MG63 (cell line): Measurements from ENCODE around the gene CXXC5. TPM values are rescaled to one million over a fixed set of nuclear protein-coding genes. Genes with fewer than 3 reads are reported as not detected.

Experiments
- DNase-seq: peaks from one replicate; pipeline ENCODE4 v3.0.0-alpha.2; 2020
- H3K27me3 ChIP-seq: fragments of 250-450 bp; sonication (Bioruptor Pico); 2 replicates; pipeline ENCODE4 v1.5.1; 2020; ENCODE audit warnings: mild to moderate bottlenecking, moderate library complexity
- H3K36me3 ChIP-seq: fragments of 250-450 bp; sonication (Bioruptor Pico); 2 replicates; pipeline ENCODE4 v1.5.1; 2020; ENCODE audit warnings: mild to moderate bottlenecking, moderate library complexity
- H3K4me3 ChIP-seq: fragments of 250-450 bp; sonication (Bioruptor Pico); 2 replicates; pipeline ENCODE4 v1.5.1; 2020; ENCODE audit warnings: mild to moderate bottlenecking, moderate library complexity
- H3K9me3 ChIP-seq: fragments of 250-450 bp; sonication (Bioruptor Pico); 2 replicates; pipeline ENCODE4 v1.5.1; 2020; ENCODE audit warnings: mild to moderate bottlenecking, moderate library complexity
- total RNA-seq: library from RNA; depleted of rRNA; stranded (reverse); fragments of >200 nt; shearing (Covaris generic); gene quantifications from 2 replicates; pipeline ENCODE4 v1.2.3, GENCODE V29; 2014; ENCODE audit warnings: low replicate concordance

CXXC5 gene
- total RNA-seq, 1 experiment from 2014 or later: 193 TPM

- Histone ChIP-seq H3K27me3 (no peaks in the 10 kb centered on the region), H3K4me3 (no peak overlapping the region), H3K9me3 (no peaks in the 10 kb centered on the region), H3K36me3 (peaks cover 21% of the 10 kb centered on the region)
- DNase-seq: no peak
Observed at GRCh38 chr5:139646111-139646510, 2.0 kb upstream of the CXXC5 start.

- Histone ChIP-seq H3K9me3 (no peaks in the 10 kb centered on the region), H3K4me3 (no peak overlapping the region), H3K36me3 (peaks cover 21% of the 10 kb centered on the region), H3K27me3 (no peaks in the 10 kb centered on the region)
- no peak for DNase-seq
Observed at GRCh38 chr5:139646912-139647505, 1.1 kb upstream of the CXXC5 start.

GRCh38 chr5:139647506-139648204 is 494 bp upstream of the CXXC5 start:
- peak overlapping the region; percentile 98 for H3K4me3 ChIP-seq
- no peak for DNase-seq
- H3K27me3 ChIP-seq: no peaks in the 10 kb centered on the region
- no peaks in the 10 kb centered on the region for H3K9me3 ChIP-seq
- peaks cover 24% of the 10 kb centered on the region for H3K36me3 ChIP-seq

- H3K9me3 ChIP-seq: no peaks in the 10 kb centered on the region
- H3K27me3 ChIP-seq: no peaks in the 10 kb centered on the region
- peak overlapping the region; percentile 98 for H3K4me3 ChIP-seq
- DNase-seq: peak; percentile 64
- peaks cover 39% of the 10 kb centered on the region for H3K36me3 ChIP-seq
Observed at GRCh38 chr5:139649082-139649991, 1.2 kb downstream of the CXXC5 start.

GRCh38 chr5:139650031-139650688 is 2.0 kb downstream of the CXXC5 start:
- DNase-seq: peak; percentile 53
- Histone ChIP-seq H3K36me3 (peaks cover 44% of the 10 kb centered on the region), H3K4me3 (peak overlapping the region; percentile 98), H3K9me3 (no peaks in the 10 kb centered on the region), H3K27me3 (no peaks in the 10 kb centered on the region)

- peak; percentile 40 for DNase-seq
- Histone ChIP-seq H3K27me3 (no peaks in the 10 kb centered on the region), H3K9me3 (no peaks in the 10 kb centered on the region), H3K36me3 (peaks cover 44% of the 10 kb centered on the region), H3K4me3 (peak overlapping the region; percentile 98)
Observed at GRCh38 chr5:139650689-139651042, 2.5 kb downstream of the CXXC5 start.

GRCh38 chr5:139651043-139651834 is 3.1 kb downstream of the CXXC5 start:
- peak; percentile 68 for DNase-seq
- H3K4me3 ChIP-seq: peak overlapping the region; percentile 98
- peaks cover 44% of the 10 kb centered on the region for H3K36me3 ChIP-seq
- H3K27me3 ChIP-seq: no peaks in the 10 kb centered on the region
- H3K9me3 ChIP-seq: no peaks in the 10 kb centered on the region

GRCh38 chr5:139651853-139652787 is 4.0 kb downstream of the CXXC5 start:
- peak overlapping the region; percentile 98 for H3K4me3 ChIP-seq
- H3K36me3 ChIP-seq: peaks cover 51% of the 10 kb centered on the region
- H3K27me3 ChIP-seq: no peaks in the 10 kb centered on the region
- peak; percentile 89 for DNase-seq
- H3K9me3 ChIP-seq: no peaks in the 10 kb centered on the region

GRCh38 chr5:139652788-139653241 is 4.7 kb downstream of the CXXC5 start:
- Histone ChIP-seq H3K4me3 (peak overlapping the region; percentile 98), H3K27me3 (no peaks in the 10 kb centered on the region), H3K9me3 (no peaks in the 10 kb centered on the region), H3K36me3 (peaks cover 54% of the 10 kb centered on the region)
- no peak for DNase-seq

- no peak for DNase-seq
- Histone ChIP-seq H3K9me3 (no peaks in the 10 kb centered on the region), H3K27me3 (no peaks in the 10 kb centered on the region), H3K4me3 (no peak overlapping the region; the same call in 1 of the 2 replicates), H3K36me3 (peaks cover 54% of the 10 kb centered on the region)
Observed at GRCh38 chr5:139653616-139654015, 5.5 kb downstream of the CXXC5 start.

GRCh38 chr5:139654464-139654863 is 6.3 kb downstream of the CXXC5 start:
- no peak for DNase-seq
- H3K4me3 ChIP-seq: no peak overlapping the region
- no peaks in the 10 kb centered on the region for H3K27me3 ChIP-seq
- peaks cover 49% of the 10 kb centered on the region for H3K36me3 ChIP-seq
- H3K9me3 ChIP-seq: no peaks in the 10 kb centered on the region

GRCh38 chr5:139654871-139655491 is 6.8 kb downstream of the CXXC5 start:
- H3K36me3 ChIP-seq: peaks cover 44% of the 10 kb centered on the region
- H3K4me3 ChIP-seq: no peak overlapping the region
- no peaks in the 10 kb centered on the region for H3K9me3 ChIP-seq
- DNase-seq: no peak
- H3K27me3 ChIP-seq: no peaks in the 10 kb centered on the region

- H3K36me3 ChIP-seq: peaks cover 36% of the 10 kb centered on the region
- H3K27me3 ChIP-seq: no peaks in the 10 kb centered on the region
- peak; percentile 94 for DNase-seq
- H3K4me3 ChIP-seq: 0 out of 2 replicates have a peak overlapping the region, but pooled peaks have one; percentile 1
- H3K9me3 ChIP-seq: no peaks in the 10 kb centered on the region
Observed at GRCh38 chr5:139655727-139656271, 7.7 kb downstream of the CXXC5 start.
